Endodermal cell (in vitro differentiated cells): ENCODE data around the gene RFWD3. TPM values are rescaled to one million over a fixed set of nuclear protein-coding genes. Genes with fewer than 3 reads are reported as not detected.

Source experiments
- DNase-seq: peaks from one replicate; pipeline ENCODE4 v3.0.0-alpha.2; 2017
- H3K27ac ChIP-seq: 2 replicates; pipeline ENCODE4 v1.5.1; 2013; ENCODE audit warnings: mild to moderate bottlenecking, low read depth, low read length, moderate library complexity
- H3K27me3 ChIP-seq: 2 replicates; pipeline ENCODE4 v1.6.1; 2013; ENCODE audit warnings: mild to moderate bottlenecking, low read length, moderate library complexity; ENCODE audit not compliant: insufficient read depth, control insufficient read depth, poor library complexity, severe bottlenecking
- H3K36me3 ChIP-seq: 2 replicates; pipeline ENCODE4 v1.7.0; 2013; ENCODE audit warnings: mild to moderate bottlenecking, low read length, moderate library complexity; ENCODE audit not compliant: control insufficient read depth, insufficient read depth
- H3K4me1 ChIP-seq: one replicate; pipeline ENCODE4 v1.7.0; 2013; ENCODE audit warnings: low read length; ENCODE audit not compliant: control insufficient read depth, insufficient read depth
- H3K4me3 ChIP-seq: 2 replicates; pipeline ENCODE4 v1.5.1; 2013; ENCODE audit warnings: mild to moderate bottlenecking, low read length, moderate library complexity
- H3K9ac ChIP-seq: 2 replicates; pipeline ENCODE4 v1.6.1; 2013; ENCODE audit warnings: mild to moderate bottlenecking, low read length, moderate library complexity; ENCODE audit not compliant: poor library complexity, severe bottlenecking; ENCODE audit errors: extremely low read depth
- H3K9me3 ChIP-seq: 2 replicates; pipeline ENCODE4 v1.6.1; 2013; ENCODE audit warnings: mild to moderate bottlenecking, low read length, moderate library complexity; ENCODE audit not compliant: control insufficient read depth
- H3K27ac Mint-ChIP-seq: 2 replicates; pipeline ENCODE4 v1.8.0; 2020; ENCODE audit warnings: mixed read lengths
- H3K27me3 Mint-ChIP-seq: 2 replicates; pipeline ENCODE4 v1.8.0; 2021; ENCODE audit warnings: mild to moderate bottlenecking, mixed read lengths; ENCODE audit not compliant: insufficient read depth
- H3K36me3 Mint-ChIP-seq: 2 replicates; pipeline ENCODE4 v1.8.0; 2020; ENCODE audit warnings: low read depth, mixed read lengths
- H3K4me1 Mint-ChIP-seq: 2 replicates; pipeline ENCODE4 v1.8.0; 2020; ENCODE audit warnings: mixed read lengths
- H3K4me3 Mint-ChIP-seq: 2 replicates; pipeline ENCODE4 v1.8.0; 2020; ENCODE audit warnings: mild to moderate bottlenecking, moderate library complexity, mixed read lengths
- H3K9me3 Mint-ChIP-seq: 2 replicates; pipeline ENCODE4 v1.8.0; 2020; ENCODE audit warnings: mild to moderate bottlenecking, mixed read lengths
- WGBS, 2 experiments: methylation state at CpG; one replicate each; pipeline versions ENCODE4 v1.1.5 to v1.1.7; 2013; ENCODE audit warnings: missing lambda C conversion rate in 2 of 2, mixed read lengths in 1 of 2; ENCODE audit not compliant: insufficient coverage in 1 of 2, insufficient read length in 1 of 2; 5-methylcytosine and 5-hydroxymethylcytosine counted together
- total RNA-seq, 2 donors: library from RNA; stranded (reverse); fragmentation: NEBNext Ultra II Directional in 1 of 2; extraction: Animal tissue kit (Norgen Biotek cat#: 25700) in 1 of 2; gene quantifications; 2 replicates in 1 of 2; 3 replicates in 1 of 2; pipeline ENCODE4 v1.2.1, GENCODE V29; 2021
- TF ChIP-seq, protein P1 (sequence below): fragments of 200-600 bp; sonication (generic); conservative IDR thresholded peaks from 2 replicates; pipeline ENCODE4 v1.5.0; 2021; ENCODE audit warnings: antibody characterized with exemption, mild to moderate bottlenecking

RFWD3 gene
- total RNA-seq, 2 donors from 2014 or later = 81.7 to 97.7 TPM

DNA sequence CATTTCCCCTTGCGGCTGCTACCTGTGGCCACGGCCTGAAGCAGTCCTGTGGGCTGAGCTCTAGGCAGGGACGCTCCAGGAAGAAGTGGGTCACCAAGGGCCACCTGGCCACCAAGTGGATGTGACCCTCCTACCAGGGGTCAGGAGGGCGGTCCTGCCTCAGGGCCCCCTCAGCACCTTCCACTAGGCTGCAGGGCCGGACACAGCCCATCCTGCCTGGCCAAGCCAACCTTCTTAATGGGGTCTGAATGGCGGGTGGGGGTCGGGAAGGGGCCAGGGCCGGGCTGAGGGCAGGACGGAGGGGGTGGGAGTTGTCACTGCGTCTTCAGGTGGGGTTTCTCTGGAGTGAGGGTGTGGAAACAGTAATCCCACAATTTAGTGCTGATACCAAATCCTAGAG is 47.2 kb upstream of the RFWD3 start:
- Mint-ChIP-seq H3K4me1 (no peaks in the 10 kb centered on the region), H3K9me3 (no peaks in the 10 kb centered on the region), H3K36me3 (no peaks in the 10 kb centered on the region), H3K27me3 (no peaks in the 10 kb centered on the region), H3K27ac (no peak overlapping the region), H3K4me3 (no peak overlapping the region)
- H3K4me3 ChIP-seq = no peak overlapping the region
- H3K27me3 ChIP-seq = no peaks in the 10 kb centered on the region
- H3K36me3 ChIP-seq = no peaks in the 10 kb centered on the region
- no peaks in the 10 kb centered on the region for H3K4me1 ChIP-seq
- no peak for DNase-seq
- TF ChIP-seq, protein P1, sequence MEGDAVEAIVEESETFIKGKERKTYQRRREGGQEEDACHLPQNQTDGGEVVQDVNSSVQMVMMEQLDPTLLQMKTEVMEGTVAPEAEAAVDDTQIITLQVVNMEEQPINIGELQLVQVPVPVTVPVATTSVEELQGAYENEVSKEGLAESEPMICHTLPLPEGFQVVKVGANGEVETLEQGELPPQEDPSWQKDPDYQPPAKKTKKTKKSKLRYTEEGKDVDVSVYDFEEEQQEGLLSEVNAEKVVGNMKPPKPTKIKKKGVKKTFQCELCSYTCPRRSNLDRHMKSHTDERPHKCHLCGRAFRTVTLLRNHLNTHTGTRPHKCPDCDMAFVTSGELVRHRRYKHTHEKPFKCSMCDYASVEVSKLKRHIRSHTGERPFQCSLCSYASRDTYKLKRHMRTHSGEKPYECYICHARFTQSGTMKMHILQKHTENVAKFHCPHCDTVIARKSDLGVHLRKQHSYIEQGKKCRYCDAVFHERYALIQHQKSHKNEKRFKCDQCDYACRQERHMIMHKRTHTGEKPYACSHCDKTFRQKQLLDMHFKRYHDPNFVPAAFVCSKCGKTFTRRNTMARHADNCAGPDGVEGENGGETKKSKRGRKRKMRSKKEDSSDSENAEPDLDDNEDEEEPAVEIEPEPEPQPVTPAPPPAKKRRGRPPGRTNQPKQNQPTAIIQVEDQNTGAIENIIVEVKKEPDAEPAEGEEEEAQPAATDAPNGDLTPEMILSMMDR = no peak
- WGBS, 2 experiments = 89 to 91% methylated on average over 3 to 10 of the region's 10 CpGs
- no peaks in the 10 kb centered on the region for H3K9me3 ChIP-seq
- no peak overlapping the region for H3K27ac ChIP-seq
- no peak overlapping the region for H3K9ac ChIP-seq

DNA sequence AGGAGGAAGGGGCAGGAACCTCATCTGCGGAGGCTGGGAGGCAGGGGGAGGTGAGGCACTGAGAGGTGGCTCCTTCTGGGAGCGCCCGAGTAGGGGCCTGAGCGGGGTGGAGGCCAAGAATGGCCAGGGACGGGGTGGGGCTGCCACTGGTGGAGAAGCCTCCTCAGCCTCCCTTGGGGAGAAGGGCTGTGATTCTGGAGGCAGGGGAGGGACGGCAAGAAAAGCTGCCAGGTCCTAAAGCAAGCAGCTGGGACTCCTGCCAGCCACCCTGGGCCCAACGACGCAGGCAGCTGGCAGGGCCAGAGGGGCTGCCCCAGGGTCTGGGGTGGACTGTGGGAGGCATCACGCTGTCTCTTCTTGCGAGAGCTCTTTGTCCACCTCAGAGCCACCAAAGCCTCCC is 46.6 kb upstream of the RFWD3 start:
- DNase-seq = no peak
- H3K27me3 Mint-ChIP-seq = peaks cover 4% of the 10 kb centered on the region
- WGBS, 2 experiments = 91 to 96% methylated on average over 5 to 10 of the region's 10 CpGs
- H3K9me3 ChIP-seq = no peaks in the 10 kb centered on the region
- H3K36me3 Mint-ChIP-seq = no peaks in the 10 kb centered on the region
- H3K27me3 ChIP-seq = no peaks in the 10 kb centered on the region
- no peak overlapping the region for H3K9ac ChIP-seq
- no peaks in the 10 kb centered on the region for H3K36me3 ChIP-seq
- no peaks in the 10 kb centered on the region for H3K4me1 Mint-ChIP-seq
- H3K4me3 ChIP-seq = no peak overlapping the region
- no peak overlapping the region for H3K4me3 Mint-ChIP-seq
- TF ChIP-seq, protein P1 = no peak
- H3K4me1 ChIP-seq = no peaks in the 10 kb centered on the region
- H3K9me3 Mint-ChIP-seq = no peaks in the 10 kb centered on the region
- no peak overlapping the region for H3K27ac Mint-ChIP-seq
- no peak overlapping the region for H3K27ac ChIP-seq

DNA sequence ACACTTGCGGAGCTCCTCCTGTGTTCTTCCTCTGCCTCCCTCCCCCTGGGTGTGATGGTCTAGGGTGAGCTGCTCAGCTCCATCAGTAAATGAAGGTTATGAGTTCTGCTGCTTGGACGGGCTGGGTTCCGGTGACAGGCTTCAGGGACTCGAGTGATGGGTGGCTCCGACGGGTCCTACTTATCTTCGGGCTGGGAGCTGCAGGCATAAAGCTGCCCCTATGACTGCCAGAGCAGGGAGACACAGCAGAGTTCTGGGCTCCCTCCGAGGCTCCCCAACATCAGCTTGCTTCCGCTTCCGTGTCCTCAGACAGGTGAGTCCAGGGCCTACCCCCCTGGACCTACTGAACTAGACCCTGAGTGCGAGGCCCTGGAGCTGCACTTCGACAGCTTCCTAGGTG is 45.3 kb upstream of the RFWD3 start:
- Histone ChIP-seq H3K27ac (no peak overlapping the region), H3K9ac (no peak overlapping the region), H3K9me3 (no peaks in the 10 kb centered on the region), H3K4me3 (no peak overlapping the region), H3K4me1 (no peaks in the 10 kb centered on the region), H3K36me3 (no peaks in the 10 kb centered on the region), H3K27me3 (no peaks in the 10 kb centered on the region)
- 92 to 97% methylated on average over 11 to 12 of the region's 12 CpGs for WGBS, 2 experiments
- H3K4me1 Mint-ChIP-seq = no peaks in the 10 kb centered on the region
- DNase-seq = no peak
- H3K27me3 Mint-ChIP-seq = peaks cover 4% of the 10 kb centered on the region
- H3K27ac Mint-ChIP-seq = no peak overlapping the region
- TF ChIP-seq, protein P1 = no peak
- H3K36me3 Mint-ChIP-seq = no peaks in the 10 kb centered on the region
- H3K9me3 Mint-ChIP-seq = no peaks in the 10 kb centered on the region
- no peak overlapping the region for H3K4me3 Mint-ChIP-seq
